ENCODE data around the gene FAAH2. TPM values are rescaled to one million over a fixed set of nuclear protein-coding genes. Genes with fewer than 3 reads are reported as not detected.

Gene FAAH2
- total RNA-seq, 4 donors from 2014 or later = not detected

- Histone ChIP-seq H3K27me3 (no peaks in the 10 kb centered on the region), H3K27ac (no peak overlapping the region), H3K36me3 (no peaks in the 10 kb centered on the region), H3K4me3 (no peak overlapping the region), H3K9me3 (no peaks in the 10 kb centered on the region), H3K4me1 (no peaks in the 10 kb centered on the region)
- DNase-seq (no peak), ATAC-seq (no peak)
- intact Hi-C loops (cut with DNase I; ENCODE audit: low total_unique reads) (no loop called here), in situ Hi-C loops (cut with MboI; ENCODE audit: low sequenced_read_pairs in 4 of 4) (no loop called here)
- TF ChIP-seq, protein P1, sequence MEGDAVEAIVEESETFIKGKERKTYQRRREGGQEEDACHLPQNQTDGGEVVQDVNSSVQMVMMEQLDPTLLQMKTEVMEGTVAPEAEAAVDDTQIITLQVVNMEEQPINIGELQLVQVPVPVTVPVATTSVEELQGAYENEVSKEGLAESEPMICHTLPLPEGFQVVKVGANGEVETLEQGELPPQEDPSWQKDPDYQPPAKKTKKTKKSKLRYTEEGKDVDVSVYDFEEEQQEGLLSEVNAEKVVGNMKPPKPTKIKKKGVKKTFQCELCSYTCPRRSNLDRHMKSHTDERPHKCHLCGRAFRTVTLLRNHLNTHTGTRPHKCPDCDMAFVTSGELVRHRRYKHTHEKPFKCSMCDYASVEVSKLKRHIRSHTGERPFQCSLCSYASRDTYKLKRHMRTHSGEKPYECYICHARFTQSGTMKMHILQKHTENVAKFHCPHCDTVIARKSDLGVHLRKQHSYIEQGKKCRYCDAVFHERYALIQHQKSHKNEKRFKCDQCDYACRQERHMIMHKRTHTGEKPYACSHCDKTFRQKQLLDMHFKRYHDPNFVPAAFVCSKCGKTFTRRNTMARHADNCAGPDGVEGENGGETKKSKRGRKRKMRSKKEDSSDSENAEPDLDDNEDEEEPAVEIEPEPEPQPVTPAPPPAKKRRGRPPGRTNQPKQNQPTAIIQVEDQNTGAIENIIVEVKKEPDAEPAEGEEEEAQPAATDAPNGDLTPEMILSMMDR (IDR thresholded peaks at IDR 0.05 in 4 of 5, conservative IDR thresholded peaks at IDR 0.05 in 1 of 5) = no peak
- TF ChIP-seq POLR2A (IDR thresholded peaks at IDR 0.05) = no peak
Measured at GRCh38 chrX:57266275-57266674, 20.2 kb upstream of the FAAH2 start.

GRCh38 chrX:57266871-57267270 lies 19.6 kb upstream of the FAAH2 start:
- intact Hi-C loops (cut with DNase I; ENCODE audit: low total_unique reads) = no loop called here
- Histone ChIP-seq H3K4me1 (no peaks in the 10 kb centered on the region), H3K27ac (no peak overlapping the region), H3K27me3 (no peaks in the 10 kb centered on the region), H3K4me3 (no peak overlapping the region), H3K36me3 (no peaks in the 10 kb centered on the region), H3K9me3 (no peaks in the 10 kb centered on the region)
- no peak for ATAC-seq
- in situ Hi-C loops (cut with MboI; ENCODE audit: low sequenced_read_pairs in 4 of 4) = no loop called here
- TF ChIP-seq, protein P1 (IDR thresholded peaks at IDR 0.05 in 4 of 5, conservative IDR thresholded peaks at IDR 0.05 in 1 of 5) = no peak
- TF ChIP-seq POLR2A (IDR thresholded peaks at IDR 0.05) = no peak
- DNase-seq = no peak

DNA sequence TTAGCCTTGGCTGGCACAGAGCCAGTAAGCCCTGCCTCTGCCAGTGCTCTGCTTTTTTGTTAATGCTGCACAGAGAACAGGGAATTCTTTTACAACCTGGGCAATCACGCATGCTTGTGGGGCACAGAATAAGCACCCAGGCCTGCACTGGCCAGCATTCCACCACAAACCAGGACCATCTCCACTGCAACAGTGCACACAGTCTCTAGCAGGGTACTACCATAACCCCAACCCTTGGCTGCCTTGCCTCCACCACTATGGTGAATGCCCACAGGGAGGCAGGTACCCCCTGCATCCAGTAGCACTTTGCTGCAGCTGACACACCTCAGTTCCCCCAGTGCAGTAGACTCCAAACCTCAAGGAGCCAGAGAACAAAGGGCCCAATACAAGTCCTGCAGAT lies 19.2 kb upstream of the FAAH2 start:
- Histone ChIP-seq H3K27me3 (no peaks in the 10 kb centered on the region), H3K36me3 (no peaks in the 10 kb centered on the region), H3K9me3 (no peaks in the 10 kb centered on the region), H3K4me3 (no peak overlapping the region), H3K27ac (no peak overlapping the region), H3K4me1 (no peaks in the 10 kb centered on the region)
- in situ Hi-C loops (cut with MboI; ENCODE audit: low sequenced_read_pairs in 4 of 4) = no loop called here
- intact Hi-C loops (cut with DNase I; ENCODE audit: low total_unique reads) = no loop called here
- ATAC-seq (no peak), DNase-seq (no peak)
- TF ChIP-seq, protein P1 (IDR thresholded peaks at IDR 0.05 in 4 of 5, conservative IDR thresholded peaks at IDR 0.05 in 1 of 5) = no peak
- TF ChIP-seq POLR2A (IDR thresholded peaks at IDR 0.05) = no peak

DNA sequence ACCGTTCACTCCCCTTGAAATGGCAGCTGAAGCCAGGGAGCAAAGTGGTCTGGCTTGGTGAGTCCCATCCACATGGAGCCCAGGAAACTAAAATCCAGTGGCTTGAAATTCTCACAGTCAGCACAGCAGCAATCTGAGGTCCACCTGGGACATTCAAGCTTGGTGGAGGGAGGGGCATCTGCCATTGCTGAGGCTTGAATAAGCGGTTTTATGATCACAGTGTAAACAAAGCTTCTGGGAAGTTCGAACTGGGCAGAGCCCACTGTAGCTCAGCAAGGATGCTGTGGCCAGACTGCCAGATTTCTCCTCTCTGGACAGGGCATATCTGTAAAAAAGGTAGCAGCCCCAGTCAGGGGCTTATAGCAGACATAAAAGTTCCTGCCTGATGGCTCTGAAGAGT lies 15.5 kb upstream of the FAAH2 start:
- H3K27me3 ChIP-seq = no peaks in the 10 kb centered on the region
- ATAC-seq (no peak), DNase-seq (no peak)
- no peaks in the 10 kb centered on the region for H3K4me1 ChIP-seq
- intact Hi-C loops (cut with DNase I; ENCODE audit: low total_unique reads) (no loop called here), in situ Hi-C loops (cut with MboI; ENCODE audit: low sequenced_read_pairs in 4 of 4) (no loop called here)
- no peak overlapping the region for H3K27ac ChIP-seq
- H3K4me3 ChIP-seq = no peak overlapping the region
- no peaks in the 10 kb centered on the region for H3K9me3 ChIP-seq
- H3K36me3 ChIP-seq = no peaks in the 10 kb centered on the region
- TF ChIP-seq, protein P1 (IDR thresholded peaks at IDR 0.05 in 4 of 5, conservative IDR thresholded peaks at IDR 0.05 in 1 of 5) = no peak
- no peak for TF ChIP-seq POLR2A (IDR thresholded peaks at IDR 0.05)

GRCh38 chrX:57282568-57282967 lies 3.9 kb upstream of the FAAH2 start:
- in situ Hi-C loops (cut with MboI; ENCODE audit: low sequenced_read_pairs in 4 of 4) = no loop called here
- ATAC-seq = no peak
- Histone ChIP-seq H3K36me3 (no peaks in the 10 kb centered on the region), H3K4me3 (no peak overlapping the region), H3K27me3 (peaks cover 0 to 6% (median 0%) of the 10 kb centered on the region in 3 donors), H3K9me3 (no peaks in the 10 kb centered on the region), H3K4me1 (no peaks in the 10 kb centered on the region), H3K27ac (no peak overlapping the region)
- intact Hi-C loops (cut with DNase I; ENCODE audit: low total_unique reads) = no loop called here
- TF ChIP-seq POLR2A (IDR thresholded peaks at IDR 0.05) = no peak
- TF ChIP-seq, protein P1 (IDR thresholded peaks at IDR 0.05 in 4 of 5, conservative IDR thresholded peaks at IDR 0.05 in 1 of 5) = no peak
- DNase-seq = no peak
